SK-N-SH treated with all-trans-retinoic acid at 6 μM for 48 hours (cell line): Measurements from ENCODE around the gene UTP4.

ENCODE experiments used
- ATAC-seq: fragments of 200-7000 bp; cut with Tn5 transposase; 3 replicates; pipeline ENCODE4 v1.9.1; 2020; ENCODE audit warnings: mild to moderate bottlenecking, moderate library complexity
- ARNTL ChIP-seq: fragments of 450-650 bp; formaldehyde crosslinking; IDR thresholded peaks from 2 replicates; pipeline ENCODE4 v1.5.0; 2020; ENCODE audit warnings: low read depth, mild to moderate bottlenecking, moderate library complexity, borderline replicate concordance
- BACH2 ChIP-seq: fragments of 250-450 bp; sonication (Bioruptor Pico); IDR thresholded peaks from 2 replicates; pipeline ENCODE4 v1.9.0; 2021; ENCODE audit warnings: mild to moderate bottlenecking, borderline replicate concordance
- CSDC2 ChIP-seq: fragments of 250-450 bp; sonication (Bioruptor Pico); IDR thresholded peaks from 2 replicates; pipeline ENCODE4 v1.5.0; 2020; ENCODE audit warnings: mild to moderate bottlenecking, moderate library complexity
- GLIS3 ChIP-seq: fragments of 250-450 bp; sonication (Bioruptor Pico); IDR thresholded peaks from 2 replicates; pipeline ENCODE4 v1.5.0; 2020; ENCODE audit warnings: mild to moderate bottlenecking, moderate library complexity
- ISL1 ChIP-seq: fragments of 250-450 bp; sonication (Bioruptor Pico); IDR thresholded peaks from 2 replicates; pipeline ENCODE4 v2.1.2; 2022; ENCODE audit warnings: mild to moderate bottlenecking, moderate library complexity
- OSR1 ChIP-seq: fragments of 250-450 bp; sonication (Bioruptor Pico); IDR thresholded peaks from 2 replicates; pipeline ENCODE4 v1.8.0; 2022; ENCODE audit warnings: moderate library complexity, mild to moderate bottlenecking, inconsistent platforms
- PPARA ChIP-seq: fragments of 250-450 bp; sonication (Bioruptor Pico); IDR thresholded peaks from 2 replicates; pipeline ENCODE4 v1.5.0; 2020; ENCODE audit warnings: mild to moderate bottlenecking, borderline replicate concordance
- RARB ChIP-seq: fragments of 250-450 bp; sonication (Bioruptor Pico); IDR thresholded peaks from 2 replicates; pipeline ENCODE4 v1.8.0; 2021; ENCODE audit warnings: mild to moderate bottlenecking, moderate library complexity
- TCF4 ChIP-seq: fragments of 250-450 bp; sonication (Bioruptor Pico); IDR thresholded peaks from 2 replicates; pipeline ENCODE4 v1.8.0; 2021; ENCODE audit warnings: mild to moderate bottlenecking, moderate library complexity, borderline replicate concordance
- TOX ChIP-seq: fragments of 250-450 bp; sonication (Bioruptor Pico); IDR thresholded peaks from 2 replicates; pipeline ENCODE4 v1.8.0; 2021; ENCODE audit warnings: mild to moderate bottlenecking, moderate library complexity, borderline replicate concordance
- ZC3H10 ChIP-seq: fragments of 250-450 bp; sonication (Bioruptor Pico); IDR thresholded peaks from 2 replicates; pipeline ENCODE4 v1.5.1; 2021; ENCODE audit warnings: mild to moderate bottlenecking, moderate library complexity
- ZFP3 ChIP-seq: fragments of 250-450 bp; sonication (Bioruptor Pico); IDR thresholded peaks from 2 replicates; pipeline ENCODE4 v1.5.0; 2020; ENCODE audit warnings: mild to moderate bottlenecking, moderate library complexity
- ZFP30 ChIP-seq: fragments of 450-650 bp; formaldehyde crosslinking; IDR thresholded peaks from 2 replicates; pipeline ENCODE4 v1.5.0; 2022; ENCODE audit warnings: mild to moderate bottlenecking, moderate library complexity
- ZNF8 ChIP-seq: fragments of 450-650 bp; formaldehyde crosslinking; IDR thresholded peaks from 2 replicates; pipeline ENCODE4 v1.5.0; 2020; ENCODE audit warnings: mild to moderate bottlenecking, moderate library complexity
- TF ChIP-seq, protein P1 (sequence below): fragments of 250-450 bp; sonication (Bioruptor Pico); IDR thresholded peaks from 2 replicates; pipeline ENCODE4 v1.5.0; 2020; ENCODE audit warnings: mild to moderate bottlenecking, moderate library complexity
- TF ChIP-seq, protein P2 (sequence below): fragments of 250-450 bp; sonication (Bioruptor Pico); IDR thresholded peaks from 2 replicates; pipeline ENCODE4 v1.5.1; 2020; ENCODE audit warnings: low read depth, mild to moderate bottlenecking, moderate library complexity
- TF ChIP-seq, protein P3 (sequence below): fragments of 250-450 bp; sonication (Bioruptor Pico); IDR thresholded peaks from 2 replicates; pipeline ENCODE4 v1.8.0; 2021; ENCODE audit warnings: low read depth, mild to moderate bottlenecking, moderate library complexity, borderline replicate concordance
- TF ChIP-seq, protein P4 (sequence below): fragments of 250-450 bp; sonication (Bioruptor Pico); IDR thresholded peaks from 2 replicates; pipeline ENCODE4 v1.8.0; 2020; ENCODE audit warnings: mild to moderate bottlenecking, moderate library complexity, borderline replicate concordance
- TF ChIP-seq, protein P5 (sequence below): fragments of 250-450 bp; sonication (Bioruptor Pico); IDR thresholded peaks from 2 replicates; pipeline ENCODE4 v1.5.1; 2021; ENCODE audit warnings: mild to moderate bottlenecking, moderate library complexity

The UTP4 gene

DNA sequence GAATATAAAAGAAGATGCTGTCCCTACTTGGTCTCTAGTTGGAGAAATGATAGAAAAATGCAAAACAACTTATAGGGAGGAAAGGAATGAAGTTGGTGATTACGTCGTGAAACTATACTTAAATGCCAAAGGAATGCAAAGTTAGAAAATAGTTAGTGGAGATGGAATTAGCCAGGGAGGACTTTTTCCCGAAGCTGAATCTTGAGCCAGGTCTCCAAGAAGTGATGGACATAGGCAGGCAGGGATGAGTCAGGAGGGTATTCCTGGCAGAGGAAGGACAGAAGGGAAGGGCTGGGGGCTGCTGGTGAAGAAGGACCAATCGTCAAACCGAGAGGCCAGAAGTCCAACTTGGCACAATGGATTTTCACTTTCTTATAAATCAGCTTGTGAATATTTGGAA, 56.3 kb downstream of the UTP4 start (continued):
- TF ChIP-seq, protein P1, sequence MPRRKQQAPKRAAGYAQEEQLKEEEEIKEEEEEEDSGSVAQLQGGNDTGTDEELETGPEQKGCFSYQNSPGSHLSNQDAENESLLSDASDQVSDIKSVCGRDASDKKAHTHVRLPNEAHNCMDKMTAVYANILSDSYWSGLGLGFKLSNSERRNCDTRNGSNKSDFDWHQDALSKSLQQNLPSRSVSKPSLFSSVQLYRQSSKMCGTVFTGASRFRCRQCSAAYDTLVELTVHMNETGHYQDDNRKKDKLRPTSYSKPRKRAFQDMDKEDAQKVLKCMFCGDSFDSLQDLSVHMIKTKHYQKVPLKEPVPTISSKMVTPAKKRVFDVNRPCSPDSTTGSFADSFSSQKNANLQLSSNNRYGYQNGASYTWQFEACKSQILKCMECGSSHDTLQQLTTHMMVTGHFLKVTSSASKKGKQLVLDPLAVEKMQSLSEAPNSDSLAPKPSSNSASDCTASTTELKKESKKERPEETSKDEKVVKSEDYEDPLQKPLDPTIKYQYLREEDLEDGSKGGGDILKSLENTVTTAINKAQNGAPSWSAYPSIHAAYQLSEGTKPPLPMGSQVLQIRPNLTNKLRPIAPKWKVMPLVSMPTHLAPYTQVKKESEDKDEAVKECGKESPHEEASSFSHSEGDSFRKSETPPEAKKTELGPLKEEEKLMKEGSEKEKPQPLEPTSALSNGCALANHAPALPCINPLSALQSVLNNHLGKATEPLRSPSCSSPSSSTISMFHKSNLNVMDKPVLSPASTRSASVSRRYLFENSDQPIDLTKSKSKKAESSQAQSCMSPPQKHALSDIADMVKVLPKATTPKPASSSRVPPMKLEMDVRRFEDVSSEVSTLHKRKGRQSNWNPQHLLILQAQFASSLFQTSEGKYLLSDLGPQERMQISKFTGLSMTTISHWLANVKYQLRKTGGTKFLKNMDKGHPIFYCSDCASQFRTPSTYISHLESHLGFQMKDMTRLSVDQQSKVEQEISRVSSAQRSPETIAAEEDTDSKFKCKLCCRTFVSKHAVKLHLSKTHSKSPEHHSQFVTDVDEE (CRISPR knock-in tag), result no peak
- no peak for TF ChIP-seq TCF4 (CRISPR knock-in tag)

DNA sequence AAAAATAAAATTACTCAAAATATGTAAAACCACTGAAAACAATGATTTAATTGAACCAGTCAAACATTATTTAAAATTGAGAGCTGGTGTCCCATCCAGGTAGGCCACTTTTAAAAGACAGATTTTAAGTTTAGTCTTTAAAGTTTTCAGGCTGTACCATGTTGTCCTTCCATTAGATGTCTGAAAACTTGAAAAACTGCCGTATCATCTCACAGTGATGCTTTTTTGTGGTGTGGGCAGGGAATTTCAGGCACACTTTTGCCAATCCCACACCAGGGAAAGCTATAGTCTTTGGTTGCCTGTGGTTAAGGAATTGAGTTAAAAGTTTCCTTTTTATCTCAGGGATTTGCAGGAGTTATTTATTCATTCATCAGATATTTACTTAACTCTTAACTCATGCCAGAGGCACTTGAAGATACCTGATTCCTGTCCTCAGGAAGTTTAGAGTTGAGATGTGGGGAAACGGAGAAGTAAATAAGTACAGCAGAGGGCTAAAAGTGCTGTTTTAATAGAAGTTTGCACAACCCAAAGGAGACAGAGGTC, 57.7 kb downstream of the UTP4 start:
- TF ChIP-seq GLIS3 (CRISPR knock-in tag) (no peak), TOX (no peak), BACH2 (no peak), PPARA (no peak), CSDC2 (CRISPR knock-in tag) (no peak), RARB (CRISPR knock-in tag) (no peak), OSR1 (CRISPR knock-in tag) (no peak), TCF4 (CRISPR knock-in tag) (no peak), ZFP30 (CRISPR knock-in tag) (no peak), ZC3H10 (CRISPR knock-in tag) (no peak), ISL1 (CRISPR knock-in tag) (no peak)
- TF ChIP-seq, protein P1 (CRISPR knock-in tag), result no peak
- TF ChIP-seq, protein P2, sequence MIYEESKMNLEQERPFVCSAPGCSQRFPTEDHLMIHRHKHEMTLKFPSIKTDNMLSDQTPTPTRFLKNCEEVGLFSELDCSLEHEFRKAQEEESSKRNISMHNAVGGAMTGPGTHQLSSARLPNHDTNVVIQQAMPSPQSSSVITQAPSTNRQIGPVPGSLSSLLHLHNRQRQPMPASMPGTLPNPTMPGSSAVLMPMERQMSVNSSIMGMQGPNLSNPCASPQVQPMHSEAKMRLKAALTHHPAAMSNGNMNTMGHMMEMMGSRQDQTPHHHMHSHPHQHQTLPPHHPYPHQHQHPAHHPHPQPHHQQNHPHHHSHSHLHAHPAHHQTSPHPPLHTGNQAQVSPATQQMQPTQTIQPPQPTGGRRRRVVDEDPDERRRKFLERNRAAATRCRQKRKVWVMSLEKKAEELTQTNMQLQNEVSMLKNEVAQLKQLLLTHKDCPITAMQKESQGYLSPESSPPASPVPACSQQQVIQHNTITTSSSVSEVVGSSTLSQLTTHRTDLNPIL, result no peak
- ATAC-seq, result no peak

DNA sequence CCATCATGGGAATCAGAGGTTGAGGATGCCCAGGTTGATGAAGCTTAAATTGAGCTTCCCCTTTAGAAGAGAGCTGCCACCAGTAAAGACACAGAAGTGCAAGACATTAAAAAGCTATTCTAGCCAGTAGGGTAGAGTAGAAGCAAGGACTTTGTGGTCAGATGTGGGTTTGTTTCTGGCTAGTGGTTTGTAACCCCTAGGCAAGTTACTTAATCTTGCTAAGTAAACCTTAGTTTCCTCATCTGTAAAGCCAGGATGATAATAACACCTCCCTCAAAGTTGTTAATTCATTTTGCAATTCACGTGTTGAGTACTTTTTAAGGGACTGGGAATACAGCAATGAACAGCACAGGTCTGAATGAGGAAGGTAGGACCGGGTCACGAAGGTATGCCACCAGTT, 58.1 kb downstream of the UTP4 start:
- TF ChIP-seq ARNTL (CRISPR knock-in tag), result no peak
- no peak for TF ChIP-seq ZNF8 (CRISPR knock-in tag)
- no peak for TF ChIP-seq ZFP3
- TF ChIP-seq PPARA, result no peak
- no peak for TF ChIP-seq TCF4 (CRISPR knock-in tag)
- TF ChIP-seq RARB (CRISPR knock-in tag), result no peak
- TF ChIP-seq, protein P3, sequence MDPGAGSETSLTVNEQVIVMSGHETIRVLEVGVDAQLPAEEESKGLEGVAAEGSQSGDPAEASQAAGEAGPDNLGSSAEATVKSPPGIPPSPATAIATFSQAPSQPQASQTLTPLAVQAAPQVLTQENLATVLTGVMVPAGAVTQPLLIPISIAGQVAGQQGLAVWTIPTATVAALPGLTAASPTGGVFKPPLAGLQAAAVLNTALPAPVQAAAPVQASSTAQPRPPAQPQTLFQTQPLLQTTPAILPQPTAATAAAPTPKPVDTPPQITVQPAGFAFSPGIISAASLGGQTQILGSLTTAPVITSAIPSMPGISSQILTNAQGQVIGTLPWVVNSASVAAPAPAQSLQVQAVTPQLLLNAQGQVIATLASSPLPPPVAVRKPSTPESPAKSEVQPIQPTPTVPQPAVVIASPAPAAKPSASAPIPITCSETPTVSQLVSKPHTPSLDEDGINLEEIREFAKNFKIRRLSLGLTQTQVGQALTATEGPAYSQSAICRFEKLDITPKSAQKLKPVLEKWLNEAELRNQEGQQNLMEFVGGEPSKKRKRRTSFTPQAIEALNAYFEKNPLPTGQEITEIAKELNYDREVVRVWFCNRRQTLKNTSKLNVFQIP (CRISPR knock-in tag), result no peak
- TF ChIP-seq, protein P4, sequence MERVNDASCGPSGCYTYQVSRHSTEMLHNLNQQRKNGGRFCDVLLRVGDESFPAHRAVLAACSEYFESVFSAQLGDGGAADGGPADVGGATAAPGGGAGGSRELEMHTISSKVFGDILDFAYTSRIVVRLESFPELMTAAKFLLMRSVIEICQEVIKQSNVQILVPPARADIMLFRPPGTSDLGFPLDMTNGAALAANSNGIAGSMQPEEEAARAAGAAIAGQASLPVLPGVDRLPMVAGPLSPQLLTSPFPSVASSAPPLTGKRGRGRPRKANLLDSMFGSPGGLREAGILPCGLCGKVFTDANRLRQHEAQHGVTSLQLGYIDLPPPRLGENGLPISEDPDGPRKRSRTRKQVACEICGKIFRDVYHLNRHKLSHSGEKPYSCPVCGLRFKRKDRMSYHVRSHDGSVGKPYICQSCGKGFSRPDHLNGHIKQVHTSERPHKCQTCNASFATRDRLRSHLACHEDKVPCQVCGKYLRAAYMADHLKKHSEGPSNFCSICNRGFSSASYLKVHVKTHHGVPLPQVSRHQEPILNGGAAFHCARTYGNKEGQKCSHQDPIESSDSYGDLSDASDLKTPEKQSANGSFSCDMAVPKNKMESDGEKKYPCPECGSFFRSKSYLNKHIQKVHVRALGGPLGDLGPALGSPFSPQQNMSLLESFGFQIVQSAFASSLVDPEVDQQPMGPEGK, result no peak
- TF ChIP-seq ZFP30 (CRISPR knock-in tag), result no peak
- no peak for ATAC-seq

DNA sequence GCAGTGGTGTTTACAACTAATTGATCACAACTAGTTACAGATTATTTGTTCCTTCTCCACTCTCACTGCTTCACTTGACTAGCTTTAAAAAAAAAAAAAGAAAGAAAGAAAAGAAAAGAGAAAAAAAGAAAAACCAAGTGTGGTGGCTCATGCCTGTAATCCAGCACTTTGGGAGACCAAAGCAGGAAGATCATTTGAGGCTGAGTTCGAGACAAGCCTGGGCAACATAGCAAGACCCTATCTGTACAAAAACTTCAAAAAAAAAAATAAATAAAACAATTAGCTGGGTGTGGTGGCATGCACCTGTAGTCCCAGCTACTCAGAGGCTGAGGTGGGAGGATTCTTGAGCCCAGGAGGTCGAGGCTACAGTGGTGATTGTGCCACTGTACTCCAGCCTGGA, 58.7 kb downstream of the UTP4 start:
- ATAC-seq, result no peak
- TF ChIP-seq, protein P1 (CRISPR knock-in tag), result no peak
- TF ChIP-seq ZFP3 (no peak), GLIS3 (CRISPR knock-in tag) (no peak), BACH2 (no peak), PPARA (no peak)
- TF ChIP-seq, protein P5, sequence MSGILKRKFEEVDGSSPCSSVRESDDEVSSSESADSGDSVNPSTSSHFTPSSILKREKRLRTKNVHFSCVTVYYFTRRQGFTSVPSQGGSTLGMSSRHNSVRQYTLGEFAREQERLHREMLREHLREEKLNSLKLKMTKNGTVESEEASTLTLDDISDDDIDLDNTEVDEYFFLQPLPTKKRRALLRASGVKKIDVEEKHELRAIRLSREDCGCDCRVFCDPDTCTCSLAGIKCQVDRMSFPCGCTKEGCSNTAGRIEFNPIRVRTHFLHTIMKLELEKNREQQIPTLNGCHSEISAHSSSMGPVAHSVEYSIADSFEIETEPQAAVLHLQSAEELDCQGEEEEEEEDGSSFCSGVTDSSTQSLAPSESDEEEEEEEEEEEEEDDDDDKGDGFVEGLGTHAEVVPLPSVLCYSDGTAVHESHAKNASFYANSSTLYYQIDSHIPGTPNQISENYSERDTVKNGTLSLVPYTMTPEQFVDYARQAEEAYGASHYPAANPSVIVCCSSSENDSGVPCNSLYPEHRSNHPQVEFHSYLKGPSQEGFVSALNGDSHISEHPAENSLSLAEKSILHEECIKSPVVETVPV, result no peak
- TF ChIP-seq, protein P2, result no peak
